HG03469 (cell line): Measurements from ENCODE around the gene MCTP2.

ENCODE experiments used
- ATAC-seq: cut with Tn5 transposase; IDR thresholded peaks from one replicate; pipeline ENCODE4 v1.9.1; 2021; ENCODE audit warnings: mild to moderate bottlenecking, moderate library complexity, moderate number of reproducible peaks; ENCODE audit not compliant: unreplicated experiment

Gene MCTP2

DNA sequence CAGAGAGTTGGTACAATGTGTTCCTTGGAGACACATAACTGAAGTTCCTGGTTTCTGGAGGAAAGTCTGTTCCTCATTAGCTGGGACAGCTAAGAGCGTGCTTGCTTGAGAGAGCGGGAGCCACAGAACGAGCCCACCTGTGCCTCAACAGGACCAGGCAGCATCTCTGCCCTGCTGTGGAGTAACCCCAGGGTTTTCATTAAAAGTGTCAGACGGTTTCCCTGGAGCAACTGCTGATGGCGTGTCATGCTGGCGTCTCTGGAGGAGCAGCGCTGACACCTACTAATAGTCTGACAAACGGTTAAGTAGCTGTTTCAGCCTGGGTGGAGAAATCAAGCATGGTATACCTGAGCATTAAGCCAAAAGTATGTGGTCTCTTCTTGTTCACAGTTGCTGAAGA, 150.0 kb downstream of the MCTP2 start:
- ATAC-seq, result no peak

DNA sequence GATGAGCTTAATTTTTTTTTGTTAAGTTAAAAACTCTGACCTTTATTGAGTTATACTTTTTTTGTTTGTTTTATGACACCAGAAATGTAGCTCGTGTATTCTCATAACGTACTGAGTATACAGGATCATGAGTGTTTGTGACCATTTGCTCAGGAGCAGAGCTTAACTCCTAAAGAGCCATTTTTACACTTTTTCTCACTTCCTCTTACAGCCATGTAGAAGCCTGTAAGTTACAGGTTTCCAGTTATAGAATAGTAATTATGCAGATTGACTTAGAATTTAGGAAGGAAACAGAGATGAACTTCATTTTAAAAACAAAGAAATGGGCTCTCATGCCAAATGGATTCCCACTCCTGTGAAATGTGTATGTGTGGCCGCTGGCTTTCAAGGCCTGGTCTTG, 151.7 kb downstream of the MCTP2 start:
- ATAC-seq, result no peak

DNA sequence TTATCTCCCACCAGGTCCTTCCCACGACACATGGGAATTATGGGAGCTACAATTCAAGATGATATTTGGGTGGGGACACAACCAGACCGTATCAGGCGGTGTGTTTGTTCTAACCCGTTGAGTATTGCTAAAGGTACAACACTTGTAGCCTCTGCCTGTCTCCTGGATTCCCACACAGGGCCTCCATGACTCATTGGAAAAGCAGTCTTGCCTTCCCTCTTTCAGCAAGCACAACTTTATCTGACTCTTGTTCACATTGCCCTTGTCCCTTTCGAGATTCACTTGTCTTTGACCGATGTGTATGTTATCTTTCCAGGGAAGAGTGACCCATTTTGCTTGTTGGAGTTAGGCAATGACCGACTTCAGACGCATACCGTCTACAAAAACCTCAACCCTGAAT, 152.3 kb downstream of the MCTP2 start:
- ATAC-seq, result no peak

- no peak for ATAC-seq
Measured at GRCh38 chr15:94385441-94385840, 154.1 kb downstream of the MCTP2 start.

- no peak for ATAC-seq
Measured at GRCh38 chr15:94386351-94386750, 155.0 kb downstream of the MCTP2 start.

GRCh38 chr15:94387442-94387841, 156.1 kb downstream of the MCTP2 start:
- no peak for ATAC-seq

GRCh38 chr15:94387849-94388441, 156.6 kb downstream of the MCTP2 start:
- no peak for ATAC-seq

GRCh38 chr15:94395640-94396039, 164.3 kb downstream of the MCTP2 start:
- no peak for ATAC-seq

- no peak for ATAC-seq
Measured at GRCh38 chr15:94397337-94397736, 166.0 kb downstream of the MCTP2 start.

DNA sequence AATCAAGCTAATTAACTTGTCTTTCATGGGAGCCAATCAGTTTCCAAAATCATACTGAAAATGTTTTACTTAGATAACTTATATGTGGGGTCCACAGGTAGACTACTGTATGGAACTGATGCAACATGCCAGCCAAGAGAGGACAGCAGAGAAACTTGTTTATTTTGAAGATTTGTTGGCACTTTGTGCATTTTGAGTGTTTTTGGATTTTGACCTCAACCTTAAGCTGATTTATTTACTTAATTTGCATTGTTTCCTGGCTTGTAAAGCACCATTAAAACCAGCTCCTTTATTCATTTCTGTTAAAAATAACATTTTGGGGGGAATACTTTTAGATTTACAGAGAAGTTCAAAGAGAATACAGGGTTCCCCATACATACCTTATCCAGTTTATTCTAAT, 166.6 kb downstream of the MCTP2 start:
- ATAC-seq, result no peak

DNA sequence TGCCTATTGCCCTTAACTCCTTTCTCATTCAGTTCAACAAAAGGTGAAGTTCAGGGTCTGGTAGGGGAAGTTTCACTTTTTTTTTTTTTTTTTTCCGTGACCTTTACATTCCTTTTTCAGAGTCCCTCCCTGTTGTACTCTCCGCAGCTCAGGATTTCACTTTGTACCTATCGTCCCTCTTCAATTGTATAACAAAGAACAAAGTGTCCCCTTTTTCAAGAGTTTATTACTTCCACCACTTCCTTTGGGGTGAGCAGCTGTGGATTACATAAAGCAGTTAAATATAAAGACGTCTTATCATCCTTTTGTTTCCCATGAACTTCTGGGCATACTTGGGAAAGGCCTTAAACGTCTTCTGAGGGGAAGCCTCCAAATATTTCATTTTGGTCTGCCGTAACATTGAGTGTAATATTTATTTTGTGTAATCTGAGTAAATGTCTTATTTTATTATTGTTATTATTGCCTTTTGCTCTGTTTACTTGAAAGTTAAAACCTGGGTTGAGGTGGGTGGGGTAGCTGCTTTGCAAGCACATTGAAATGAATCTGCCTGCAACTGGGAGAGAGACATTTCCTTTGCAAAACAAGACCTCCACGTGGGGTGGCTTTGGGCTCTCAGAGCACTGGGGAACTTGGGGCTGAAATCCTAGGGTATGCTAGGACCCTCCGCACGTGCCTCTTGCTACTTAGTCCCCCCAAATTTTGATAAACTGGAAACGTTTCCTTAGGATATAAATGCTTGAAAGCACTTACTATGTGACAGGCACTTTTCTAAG, 169.4 kb downstream of the MCTP2 start:
- ATAC-seq, result no peak

GRCh38 chr15:94403331-94403730, 172.0 kb downstream of the MCTP2 start:
- ATAC-seq, result no peak

GRCh38 chr15:94404733-94405283, 173.4 kb downstream of the MCTP2 start:
- ATAC-seq, result no peak

DNA sequence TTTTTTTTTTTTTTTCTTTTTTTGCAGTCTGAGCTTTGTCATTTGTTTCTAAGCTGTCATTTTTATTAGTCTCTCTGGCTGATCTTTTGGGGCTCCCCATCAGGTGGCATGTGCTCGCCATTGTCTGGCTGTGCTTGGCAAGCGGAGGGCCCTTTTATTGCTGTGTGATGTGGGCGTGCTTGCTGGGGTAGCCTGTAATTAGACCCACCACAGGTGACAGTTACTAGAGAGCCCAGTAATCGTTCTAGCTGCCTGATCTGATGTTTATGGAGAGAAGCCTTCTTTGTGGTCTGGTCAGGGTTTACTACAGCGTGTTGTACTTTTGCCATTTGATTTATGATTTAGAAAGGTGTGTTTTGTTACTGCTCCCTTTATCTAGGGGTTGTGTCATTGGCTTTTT, 179.9 kb downstream of the MCTP2 start:
- ATAC-seq, result no peak

GRCh38 chr15:94411846-94412245, 180.5 kb downstream of the MCTP2 start:
- no peak for ATAC-seq

DNA sequence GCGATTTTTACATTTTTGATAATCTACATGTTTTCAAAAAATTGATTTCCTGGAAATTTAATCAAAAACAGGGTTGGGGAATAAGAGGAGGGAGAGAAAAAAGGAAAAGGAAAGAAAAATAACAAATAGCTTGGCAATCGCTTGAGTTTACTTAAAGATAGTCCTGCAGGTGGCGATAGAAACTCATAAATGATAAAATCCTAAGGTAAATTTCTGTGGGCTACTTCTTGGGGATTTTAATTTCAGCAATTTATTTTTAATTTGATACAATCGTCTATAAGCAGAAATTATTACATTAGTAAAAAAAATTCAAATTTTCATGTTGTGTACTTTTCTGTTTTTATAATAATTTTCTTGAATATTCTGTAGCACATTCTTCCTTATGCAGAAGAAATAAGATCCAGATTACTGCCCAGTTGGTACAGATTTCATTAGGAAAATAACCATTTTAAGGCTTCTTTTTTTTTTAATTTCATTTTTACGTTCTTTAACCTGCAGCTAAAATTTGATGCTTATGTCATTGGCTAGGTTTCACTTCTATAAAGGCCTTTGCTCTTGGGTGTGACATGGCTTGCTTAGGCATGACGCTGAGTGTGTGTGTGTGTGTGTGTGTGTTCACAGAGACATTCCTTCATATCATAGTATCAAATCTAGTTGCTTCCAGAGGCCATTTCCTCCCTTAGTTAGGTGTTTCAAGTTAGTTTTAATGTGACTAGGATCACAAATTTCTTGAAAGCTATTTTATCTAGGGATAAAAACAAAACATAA, 181.8 kb downstream of the MCTP2 start:
- ATAC-seq, result no peak

GRCh38 chr15:94414916-94415315, 183.6 kb downstream of the MCTP2 start:
- ATAC-seq, result no peak

- no peak for ATAC-seq
Measured at GRCh38 chr15:94416267-94416666, 184.9 kb downstream of the MCTP2 start.

DNA sequence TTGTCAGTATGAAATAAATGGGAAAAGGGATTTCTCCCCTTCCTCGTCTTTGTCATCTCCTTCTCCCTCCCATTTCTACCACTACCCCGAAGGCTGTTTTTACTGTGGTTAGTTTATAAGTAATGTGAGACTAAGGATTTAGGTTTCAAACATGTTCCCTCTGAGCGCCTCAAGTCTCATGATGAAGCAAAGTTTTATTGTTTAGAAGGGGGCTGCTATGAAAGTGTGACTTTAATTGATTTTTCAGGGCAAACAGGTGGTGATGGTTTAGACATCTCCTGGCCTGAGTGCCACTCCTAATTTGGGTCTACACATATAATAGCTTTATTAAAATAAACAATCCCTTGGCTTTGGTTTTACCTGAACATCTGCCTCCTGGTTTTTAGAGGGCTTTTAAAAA, 185.5 kb downstream of the MCTP2 start:
- ATAC-seq, result no peak

DNA sequence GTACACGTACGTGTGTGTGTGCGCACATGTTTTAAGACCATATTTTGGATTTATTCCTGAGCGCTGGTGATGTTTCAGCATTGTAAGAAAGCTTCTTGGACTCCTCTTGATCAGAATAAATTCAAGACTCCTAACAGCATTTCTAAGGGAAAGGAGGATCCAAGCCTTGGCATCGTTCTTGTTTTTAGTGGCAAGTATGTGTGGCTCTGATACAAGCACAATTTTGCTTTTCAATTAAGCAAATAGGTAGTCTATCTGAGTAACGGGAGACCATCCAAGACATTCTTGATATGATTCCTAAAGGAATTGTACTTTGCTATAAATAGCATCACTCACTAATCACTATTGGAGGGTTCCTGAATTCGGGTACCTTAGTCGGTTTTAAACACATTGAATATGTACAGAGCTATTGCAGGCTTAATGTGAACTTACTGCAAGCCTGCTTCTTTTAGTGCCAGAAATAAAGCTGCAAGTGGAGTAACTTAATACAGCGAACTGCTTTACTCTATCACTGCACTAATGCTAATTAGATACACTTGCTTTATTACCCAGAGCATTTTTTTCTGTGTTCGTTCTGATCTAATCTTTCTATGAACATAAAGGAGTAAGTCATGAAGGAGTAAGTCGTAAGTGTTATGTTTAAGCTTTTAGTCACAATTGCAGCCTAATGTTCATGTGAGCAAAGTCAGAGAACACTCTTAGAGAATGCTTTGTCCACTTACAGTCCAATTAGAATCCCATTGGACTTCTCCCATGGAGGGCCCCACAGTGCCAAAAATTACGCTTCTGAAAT, 186.3 kb downstream of the MCTP2 start:
- no peak for ATAC-seq

DNA sequence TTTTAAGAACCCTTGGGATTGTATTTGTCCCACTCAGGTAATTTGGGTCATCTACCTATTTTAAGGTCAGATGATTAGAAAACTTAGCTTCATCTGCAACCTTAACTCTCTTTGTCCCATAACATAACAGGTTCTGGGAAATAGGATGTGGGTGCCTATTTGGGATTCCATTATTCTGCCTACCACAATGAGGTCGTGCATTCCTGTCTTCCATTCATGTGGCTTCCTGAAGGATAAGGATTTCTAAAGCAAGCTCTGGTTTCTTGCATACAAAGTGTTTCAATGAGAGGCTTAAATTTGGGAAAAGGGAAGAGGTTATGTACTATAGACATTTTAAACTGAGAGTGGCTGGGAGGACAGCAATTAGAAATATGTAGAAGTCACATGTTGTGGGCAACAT, 190.3 kb downstream of the MCTP2 start:
- no peak for ATAC-seq
